NT2/D1 (cell line): ENCODE measurements around the gene PLXNA2.

Experiments
- SUZ12 ChIP-seq: IDR thresholded peaks from 2 replicates; pipeline ENCODE4 v1.6.1; 2011; ENCODE audit not compliant: insufficient read length, insufficient read depth; ENCODE audit errors: extremely low read depth
- YY1 ChIP-seq: IDR thresholded peaks from 2 replicates; pipeline ENCODE4 v1.6.1; 2011; ENCODE audit not compliant: insufficient read length, insufficient read depth
- ZNF274 ChIP-seq: IDR thresholded peaks from 2 replicates; pipeline ENCODE4 v1.6.1; 2011; ENCODE audit warnings: mild to moderate bottlenecking, low read depth, low read length

DNA sequence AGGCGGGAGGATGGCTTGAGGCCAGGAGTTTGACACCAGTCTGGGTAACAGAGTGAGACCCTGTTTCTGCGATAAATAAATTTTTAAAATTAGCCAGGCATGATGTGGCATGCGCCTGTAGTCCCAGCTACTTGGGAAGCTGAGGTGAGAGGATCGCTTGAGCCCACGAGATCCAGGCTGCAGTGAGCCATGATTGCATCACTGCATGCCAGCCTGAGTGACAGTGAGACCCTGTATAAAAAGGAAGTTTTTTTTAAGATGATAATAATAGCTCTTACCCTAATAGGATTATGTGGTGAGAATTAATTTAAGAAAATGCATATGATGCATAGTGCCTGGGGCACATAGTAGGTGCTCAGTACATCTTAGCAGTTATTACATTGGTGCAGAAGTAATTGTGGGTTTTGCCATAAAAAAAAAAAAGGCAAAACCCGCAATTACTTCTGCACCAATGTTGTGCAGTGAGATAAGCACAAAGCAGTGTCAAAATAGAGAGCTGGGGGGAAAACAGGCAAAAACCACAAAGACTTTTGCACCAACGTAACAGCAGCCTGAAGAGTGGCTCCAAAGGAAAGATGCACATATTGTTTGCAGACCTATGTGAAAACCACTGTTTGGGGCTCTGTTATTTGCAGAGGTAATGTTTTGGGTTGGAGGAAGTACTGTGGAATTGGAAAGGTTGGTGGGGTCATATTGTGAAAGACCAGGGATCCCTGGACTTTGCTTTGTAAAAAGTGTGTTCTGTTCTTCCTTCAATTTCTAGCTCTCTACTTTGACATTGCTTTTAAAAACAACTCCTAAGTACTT, 72.4 kb downstream of the PLXNA2 start:
- no peak for TF ChIP-seq ZNF274
- no peak for TF ChIP-seq YY1
- TF ChIP-seq SUZ12 = no peak
